Suppressor macrophage treated with lipopolysaccharide for 1 hour (primary cell): ENCODE data around the gene AOAH.

Source experiments
- DNase-seq, 3 donors: peaks; one replicate each; pipeline ENCODE4 v3.0.0-alpha.2; 2020 to 2022

The AOAH gene, protein sequence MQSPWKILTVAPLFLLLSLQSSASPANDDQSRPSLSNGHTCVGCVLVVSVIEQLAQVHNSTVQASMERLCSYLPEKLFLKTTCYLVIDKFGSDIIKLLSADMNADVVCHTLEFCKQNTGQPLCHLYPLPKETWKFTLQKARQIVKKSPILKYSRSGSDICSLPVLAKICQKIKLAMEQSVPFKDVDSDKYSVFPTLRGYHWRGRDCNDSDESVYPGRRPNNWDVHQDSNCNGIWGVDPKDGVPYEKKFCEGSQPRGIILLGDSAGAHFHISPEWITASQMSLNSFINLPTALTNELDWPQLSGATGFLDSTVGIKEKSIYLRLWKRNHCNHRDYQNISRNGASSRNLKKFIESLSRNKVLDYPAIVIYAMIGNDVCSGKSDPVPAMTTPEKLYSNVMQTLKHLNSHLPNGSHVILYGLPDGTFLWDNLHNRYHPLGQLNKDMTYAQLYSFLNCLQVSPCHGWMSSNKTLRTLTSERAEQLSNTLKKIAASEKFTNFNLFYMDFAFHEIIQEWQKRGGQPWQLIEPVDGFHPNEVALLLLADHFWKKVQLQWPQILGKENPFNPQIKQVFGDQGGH

DNA sequence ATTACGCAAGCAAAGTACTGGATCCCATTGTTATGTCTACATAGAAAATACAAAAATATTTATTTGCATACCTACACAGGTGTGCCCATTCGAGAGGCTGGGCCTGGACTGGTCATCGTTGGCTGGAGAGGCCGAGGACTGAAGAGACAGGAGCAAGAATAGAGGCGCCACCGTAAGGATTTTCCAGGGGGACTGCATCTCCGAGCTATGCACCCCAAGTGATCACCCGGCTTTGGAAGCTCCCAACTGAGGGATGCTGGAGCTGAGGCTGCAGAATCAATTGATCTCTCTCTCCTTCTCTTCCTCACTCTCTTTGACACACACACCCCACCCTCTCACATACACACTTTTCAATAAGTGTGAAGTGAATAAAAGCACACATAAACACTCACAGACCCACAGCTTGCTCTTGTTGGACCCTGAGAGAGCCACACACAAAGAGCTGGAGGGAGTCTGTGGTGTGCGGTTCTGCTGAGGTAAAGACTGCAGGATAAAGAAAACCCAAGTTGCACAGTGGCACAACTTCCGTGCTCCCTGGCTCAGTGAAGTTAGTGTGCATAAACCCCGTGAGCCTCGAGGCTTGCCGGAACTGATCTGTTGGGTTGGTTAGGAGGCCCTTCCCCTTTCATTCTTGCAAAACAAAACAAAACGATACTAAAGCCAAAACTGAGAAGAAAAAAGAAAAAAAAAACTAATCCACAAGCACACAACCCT is at the start of gene AOAH:
AOAH (minus strand) TSS at position 544 of the 714 bp plus-strand sequence; CDS start at position 198, 346 bp downstream.
- DNase-seq, result peak; percentile 87 to 90 (median 87)

DNA sequence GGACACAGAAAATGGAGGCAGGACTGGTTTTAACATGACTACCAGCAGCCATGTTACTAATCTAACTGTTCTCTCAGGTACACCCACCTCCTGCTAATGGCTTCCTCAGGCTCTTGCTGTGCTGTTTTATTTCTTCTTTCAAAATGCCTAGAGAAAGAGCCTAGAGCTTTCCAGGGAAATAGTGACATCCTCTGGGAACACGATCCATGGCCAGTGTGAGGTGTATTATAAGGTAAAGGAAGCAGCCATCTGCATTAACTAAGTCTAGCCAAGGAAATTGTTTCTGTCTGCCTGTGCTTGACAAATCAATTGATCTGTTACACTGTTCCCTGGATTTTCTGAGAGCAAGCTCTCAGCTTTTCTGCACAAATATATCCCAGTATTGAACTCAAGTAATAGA is 42.2 kb upstream of the AOAH start:
- no peak for DNase-seq

DNA sequence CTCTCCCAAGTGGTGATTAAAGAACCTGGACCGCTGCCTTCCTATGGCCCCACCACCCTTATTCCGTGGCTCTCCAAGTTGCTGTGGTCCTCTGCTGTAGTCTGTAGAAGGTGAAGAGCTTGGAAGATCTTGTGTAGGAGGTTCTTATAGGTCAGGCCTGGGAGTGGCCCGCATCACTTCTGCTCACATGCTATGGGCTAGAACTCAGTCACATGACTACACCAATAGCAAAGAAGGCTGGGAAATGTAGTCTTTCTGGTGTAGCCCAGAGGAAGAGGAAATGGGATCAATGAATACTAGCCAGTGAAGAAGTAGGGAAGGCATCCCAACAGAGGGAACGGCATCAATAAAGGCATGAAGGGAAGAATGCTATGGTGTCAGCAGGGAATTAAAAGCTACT is 41.3 kb upstream of the AOAH start:
- DNase-seq, result peak; percentile 73 to 77 (median 75)

DNA sequence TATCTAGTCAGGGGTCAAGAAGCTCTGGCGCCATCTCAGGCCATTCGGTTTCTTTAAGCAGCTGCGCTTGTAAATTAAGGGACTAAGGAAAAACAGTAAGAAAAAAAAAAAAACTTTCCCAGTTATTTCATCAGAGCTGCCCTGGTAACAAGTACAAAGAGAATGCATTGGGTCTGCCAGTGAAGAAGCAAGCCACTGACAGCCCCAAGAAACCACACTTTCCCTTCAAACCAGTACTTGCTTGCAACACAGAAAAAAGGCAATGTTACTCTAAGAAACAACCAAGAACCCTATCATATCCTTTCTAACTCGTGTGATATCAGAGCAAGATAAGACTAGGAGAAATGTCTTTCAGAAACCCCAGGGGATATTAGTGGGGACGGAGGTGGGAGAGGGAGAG is 40.6 kb upstream of the AOAH start:
- no peak for DNase-seq

DNA sequence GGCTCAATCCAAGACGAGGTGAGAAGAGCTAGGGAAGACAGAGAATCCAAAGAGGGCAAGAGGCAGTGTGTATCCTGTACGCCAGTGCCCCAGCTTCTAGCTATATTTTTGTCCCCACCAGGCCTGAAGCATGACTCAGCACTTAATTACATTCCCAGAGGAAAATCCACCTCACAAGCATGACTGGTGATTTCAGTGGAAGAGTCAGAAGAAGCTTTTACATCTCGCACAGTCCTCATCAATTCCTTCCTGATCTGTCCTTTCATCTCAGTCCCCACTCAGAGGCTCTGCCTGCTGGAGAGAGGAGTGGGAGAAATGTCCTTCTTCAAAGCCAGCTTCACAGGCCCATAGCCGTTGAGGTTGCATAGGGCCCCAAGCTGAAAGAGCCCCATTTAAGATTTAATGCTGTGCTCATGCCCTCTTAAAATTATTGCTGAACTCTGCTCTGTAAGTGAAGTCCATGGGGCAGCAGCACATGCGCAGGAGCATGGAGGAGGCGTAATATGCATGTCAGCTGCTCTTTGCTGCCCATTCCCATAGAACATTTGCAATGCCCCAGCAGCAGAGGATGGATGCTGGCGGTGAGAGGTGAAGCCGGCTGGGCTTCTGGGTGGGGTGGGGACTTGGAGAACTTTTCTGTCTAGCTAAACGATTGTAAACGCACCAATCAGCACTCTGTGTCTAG is 39.0 kb upstream of the AOAH start:
- no peak for DNase-seq

DNA sequence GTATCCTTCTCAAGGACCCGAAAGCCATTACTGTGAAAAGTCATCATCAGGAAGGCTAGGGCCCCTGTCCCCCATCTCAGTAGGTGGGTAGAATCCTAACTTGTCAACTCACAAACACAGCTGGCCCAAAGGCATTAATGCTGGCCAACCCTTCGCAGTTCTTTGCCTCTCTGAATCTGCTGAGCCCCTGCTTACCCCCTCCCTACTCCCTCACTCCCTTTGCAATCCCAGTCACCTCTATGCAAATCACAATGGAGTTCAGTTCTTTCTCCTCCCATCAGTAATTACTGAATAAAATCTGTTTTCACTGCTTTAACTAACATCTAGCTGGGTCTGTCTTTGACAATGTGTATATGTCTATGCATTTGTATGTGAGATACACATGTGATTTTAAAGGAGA is 38.1 kb upstream of the AOAH start:
- no peak for DNase-seq

DNA sequence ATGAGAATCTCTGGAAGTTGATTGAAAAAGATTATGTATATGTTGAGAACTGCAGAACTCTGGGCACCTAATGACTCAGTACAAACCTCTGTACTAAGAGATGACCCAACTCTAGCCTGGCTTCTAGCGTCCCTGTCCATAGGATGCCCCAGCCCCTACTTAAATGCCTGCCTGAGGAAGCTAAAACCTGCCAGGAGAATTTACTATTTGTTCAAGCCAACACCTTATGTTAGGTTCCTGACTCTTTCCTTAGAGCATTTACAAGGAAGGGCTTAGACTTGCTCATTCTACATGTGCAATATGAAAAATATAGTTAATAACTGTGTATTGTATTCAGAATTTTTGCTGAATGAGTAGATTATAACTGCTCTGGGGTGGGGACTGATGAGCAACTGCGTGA is 37.5 kb upstream of the AOAH start:
- no peak for DNase-seq

DNA sequence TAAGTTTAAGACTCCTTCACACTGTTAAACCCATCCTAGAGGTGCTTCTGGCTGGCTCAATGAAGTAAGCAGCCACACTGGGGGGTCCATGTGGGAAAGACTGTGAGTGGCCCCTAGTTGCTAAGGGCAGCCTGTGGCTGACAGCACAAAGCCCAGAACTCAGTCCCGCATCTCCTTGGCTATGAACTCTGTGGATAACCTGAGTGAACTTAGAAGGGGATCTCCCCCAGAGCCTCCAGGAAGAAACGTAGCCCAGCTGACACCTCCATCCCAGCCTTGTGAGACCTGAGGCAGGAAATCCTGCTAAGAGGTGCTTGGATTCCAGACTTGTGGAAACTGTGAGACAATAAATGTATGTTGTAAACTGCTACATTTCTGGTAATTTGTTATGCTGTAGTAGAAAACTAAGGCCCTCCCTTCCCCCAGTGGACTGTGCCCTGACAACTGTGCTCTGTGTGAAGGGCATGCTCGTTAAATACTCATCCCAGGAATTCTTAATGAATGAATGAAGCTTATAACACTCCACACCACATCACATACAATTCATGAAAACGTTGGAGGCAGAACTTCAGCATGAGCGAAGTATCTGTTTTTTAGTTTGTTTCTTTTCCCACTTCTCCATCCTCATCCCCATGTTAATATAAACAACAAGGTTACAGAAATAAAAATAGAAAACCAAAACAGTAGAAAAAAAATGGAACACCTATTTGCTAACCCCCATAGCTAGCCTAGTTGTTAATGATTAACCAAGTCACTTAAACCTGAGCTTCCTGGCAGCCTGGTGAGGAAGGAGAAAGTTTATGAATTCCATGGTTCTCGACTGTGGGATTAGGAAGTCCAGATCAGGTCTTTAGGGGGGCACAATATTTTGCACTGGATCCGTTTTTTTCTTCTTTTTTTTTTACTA is 36.8 kb upstream of the AOAH start:
- no peak for DNase-seq

DNA sequence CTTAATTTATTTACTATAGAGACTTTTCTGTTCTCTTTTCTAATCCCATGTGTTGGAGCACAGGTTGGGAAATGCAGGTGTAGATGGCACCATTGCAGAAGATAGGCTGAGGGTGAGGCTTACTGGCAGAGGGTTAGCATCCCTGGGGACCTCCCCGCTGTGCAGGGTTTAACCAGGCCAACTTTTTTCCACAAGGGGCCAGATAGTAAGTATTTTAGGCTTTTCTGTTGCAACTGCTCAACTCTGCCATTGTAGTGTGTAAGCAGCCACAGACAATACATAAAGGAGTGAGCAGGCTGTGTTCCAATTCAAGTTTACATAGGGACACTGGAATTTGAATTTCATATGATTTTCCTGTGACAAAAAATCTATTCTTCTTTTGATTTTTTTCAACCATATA is 34.6 kb upstream of the AOAH start:
- DNase-seq, result no peak

DNA sequence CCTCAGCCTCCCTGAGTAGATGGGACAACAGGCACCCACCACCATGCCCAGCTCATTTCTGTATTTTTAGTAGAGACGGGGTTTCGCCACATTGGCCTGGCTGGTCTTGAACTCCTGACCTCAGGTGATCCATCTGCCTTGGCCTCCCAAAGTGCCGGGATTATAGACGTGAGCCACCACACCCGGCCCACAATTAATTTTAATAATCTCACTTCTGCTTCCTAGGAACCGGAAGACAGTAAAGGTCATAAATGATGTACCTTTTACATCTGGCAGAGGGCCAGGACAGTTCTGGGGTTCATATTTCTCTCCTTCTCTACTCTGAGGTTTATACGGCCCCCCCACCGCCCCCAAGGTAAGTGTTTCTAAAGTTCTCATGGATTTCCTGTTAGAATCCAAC is 31.2 kb upstream of the AOAH start:
- no peak for DNase-seq

DNA sequence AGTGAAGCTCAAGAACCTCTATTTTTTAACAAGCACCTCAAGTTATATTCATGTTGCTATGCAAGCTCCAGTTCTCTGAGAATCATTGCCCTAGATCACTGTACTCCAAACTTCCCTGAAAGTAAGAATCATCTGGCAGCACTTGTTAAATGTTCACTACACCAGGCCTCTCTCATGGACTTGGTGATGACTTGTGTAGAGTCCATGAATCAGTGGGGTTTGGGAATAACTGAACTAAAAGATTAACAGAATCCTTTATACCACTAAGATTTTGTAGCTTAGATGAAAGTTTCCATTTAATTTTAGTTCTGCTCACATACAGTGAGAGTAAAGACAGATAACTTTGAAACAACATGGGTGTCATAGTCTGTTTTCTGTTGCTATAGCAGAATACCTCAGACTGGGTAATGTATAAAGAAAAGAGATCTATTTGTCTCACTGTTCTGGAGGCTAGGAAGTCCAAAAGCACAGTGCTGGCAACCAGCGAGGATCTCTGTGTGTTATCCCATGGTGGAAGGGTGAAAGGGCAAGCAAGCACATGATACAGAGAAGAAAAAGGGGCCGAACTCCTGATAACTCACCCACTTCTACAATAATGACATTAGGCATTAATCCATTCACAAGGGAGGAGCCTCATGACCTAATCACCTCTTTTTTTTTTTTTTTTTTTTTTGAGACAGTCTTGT is 27.9 kb upstream of the AOAH start:
- no peak for DNase-seq

DNA sequence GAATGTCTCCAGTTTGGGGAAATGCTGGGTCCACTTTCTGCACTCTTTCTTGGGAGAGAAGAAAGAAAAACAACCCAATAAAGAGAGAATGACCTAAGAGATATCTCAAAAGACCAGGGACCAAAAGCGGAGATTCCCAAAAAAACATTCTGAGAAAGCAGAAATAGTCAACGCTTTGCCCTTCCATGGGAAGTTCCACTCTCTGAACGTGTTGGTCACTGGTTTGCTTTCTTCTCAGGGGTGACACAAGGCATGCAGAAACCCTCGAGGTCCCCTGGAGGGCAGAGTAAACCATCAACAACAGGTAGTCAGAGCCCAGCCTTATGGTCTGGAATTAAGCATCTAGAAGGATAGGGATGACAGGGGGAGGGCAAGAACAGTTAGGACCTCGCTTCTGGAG is 26.2 kb upstream of the AOAH start:
- DNase-seq, result peak; percentile 84 to 92 (median 89)

DNA sequence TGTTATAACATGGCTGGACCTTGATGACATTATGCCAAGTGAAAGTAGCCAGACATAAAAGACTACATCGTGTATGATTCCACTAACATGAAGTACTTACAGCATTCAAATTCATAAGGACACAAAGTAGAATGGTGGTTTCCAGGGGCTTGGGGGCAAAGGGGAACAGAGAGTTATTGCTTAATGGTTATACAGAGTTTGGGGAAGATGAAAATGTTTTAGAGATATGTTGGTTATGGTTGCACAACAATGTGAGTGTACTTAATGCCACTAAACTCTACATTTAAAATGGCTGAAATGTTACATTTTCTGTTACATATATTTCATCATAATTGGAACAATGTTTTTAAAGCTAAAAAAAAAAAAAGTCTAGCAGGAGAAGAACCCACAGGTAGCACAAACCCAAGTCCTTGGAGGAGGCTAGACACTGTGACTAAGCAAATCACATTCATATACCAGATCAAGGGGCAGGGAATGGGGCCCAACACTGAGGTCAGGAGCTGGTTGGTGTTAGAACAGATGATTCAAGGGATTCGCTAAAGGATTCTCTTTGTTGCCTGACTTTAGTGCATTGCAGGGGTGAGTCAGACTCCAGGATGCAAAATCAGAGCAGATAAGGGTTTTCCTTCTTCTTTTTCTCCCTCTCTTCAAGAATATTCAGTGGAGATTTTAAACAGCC is 25.1 kb upstream of the AOAH start:
- peak; percentile 84 to 95 (median 94) for DNase-seq

DNA sequence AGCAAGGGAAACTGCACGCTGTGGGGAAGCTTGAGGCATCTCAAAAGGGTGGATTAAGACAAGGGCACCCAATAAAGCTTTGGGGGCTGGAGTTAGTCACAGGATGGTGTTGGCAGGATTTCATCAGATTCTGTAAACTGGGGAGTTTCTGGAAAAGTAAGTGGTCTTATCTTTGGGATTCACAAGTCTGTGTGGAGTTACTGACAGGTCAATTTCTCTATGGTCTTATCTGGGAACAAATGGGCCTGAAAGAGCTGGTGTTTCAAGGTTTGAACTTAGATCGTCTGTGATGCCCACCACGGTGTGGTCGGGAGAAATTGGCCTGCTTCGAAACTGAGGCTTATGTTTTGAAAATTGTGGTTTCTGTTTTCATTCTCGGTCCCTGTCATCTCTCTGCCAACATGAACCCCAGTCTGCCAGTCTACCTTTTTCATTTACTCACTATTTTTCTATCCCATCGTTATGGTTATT is 23.8 kb upstream of the AOAH start:
- peak; percentile 48 to 60 (median 53) for DNase-seq

DNA sequence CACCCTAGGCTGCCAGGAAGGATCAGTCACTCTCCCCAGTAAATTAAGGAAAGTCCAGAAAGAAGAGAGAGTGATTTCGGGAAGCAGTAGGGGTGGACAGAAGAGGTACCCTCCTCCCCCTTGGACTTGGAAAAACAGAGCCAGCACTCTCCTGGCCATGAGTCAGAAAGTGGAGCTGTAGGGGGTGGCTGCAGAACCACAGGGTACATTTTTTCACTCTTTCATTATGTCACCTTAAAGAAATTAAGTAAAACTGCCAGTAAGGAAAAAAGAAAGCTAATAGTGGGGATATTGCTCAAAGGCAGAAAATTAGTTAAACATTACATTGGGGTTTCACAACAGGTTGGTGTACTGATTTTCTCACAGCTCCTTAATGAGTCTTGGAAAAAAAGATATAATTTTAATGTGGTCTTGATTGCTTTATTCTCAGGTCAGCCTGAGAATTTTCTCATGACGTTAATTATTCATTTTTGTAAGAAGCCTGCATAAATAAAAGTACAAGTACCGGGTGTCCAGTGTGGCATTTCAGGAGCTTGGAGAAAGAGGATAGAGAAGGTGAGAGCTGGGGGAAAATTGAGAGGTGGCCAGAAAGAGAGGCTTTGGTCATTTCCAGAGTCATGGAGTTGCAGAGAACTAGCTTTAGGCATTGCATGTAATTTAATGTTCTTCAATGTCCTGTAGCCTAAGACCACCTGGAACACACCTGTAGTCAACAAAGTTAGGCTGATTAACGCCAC is 23.2 kb upstream of the AOAH start:
- DNase-seq, result peak; percentile 64 to 81 (median 66)

DNA sequence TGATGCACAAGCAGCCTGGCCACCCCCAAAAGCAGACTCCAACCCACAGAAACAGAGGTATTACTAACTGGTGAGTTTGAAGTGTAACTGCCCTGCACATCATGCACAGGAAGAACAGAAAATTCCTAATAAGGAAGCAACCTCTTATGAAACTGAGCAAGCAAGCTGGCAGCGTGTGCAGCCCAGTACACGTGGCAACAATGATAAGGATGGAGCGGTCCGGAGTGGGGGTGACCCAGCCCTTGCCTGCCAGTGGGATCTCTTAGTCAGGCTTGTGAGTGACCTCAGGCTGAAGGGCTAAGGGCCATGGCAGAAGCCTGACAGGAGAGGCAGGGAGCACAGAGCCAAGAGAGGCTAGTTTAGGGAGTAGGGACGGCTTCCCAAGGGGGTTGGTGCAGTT is 22.1 kb upstream of the AOAH start:
- peak; percentile 86 to 92 (median 87) for DNase-seq

DNA sequence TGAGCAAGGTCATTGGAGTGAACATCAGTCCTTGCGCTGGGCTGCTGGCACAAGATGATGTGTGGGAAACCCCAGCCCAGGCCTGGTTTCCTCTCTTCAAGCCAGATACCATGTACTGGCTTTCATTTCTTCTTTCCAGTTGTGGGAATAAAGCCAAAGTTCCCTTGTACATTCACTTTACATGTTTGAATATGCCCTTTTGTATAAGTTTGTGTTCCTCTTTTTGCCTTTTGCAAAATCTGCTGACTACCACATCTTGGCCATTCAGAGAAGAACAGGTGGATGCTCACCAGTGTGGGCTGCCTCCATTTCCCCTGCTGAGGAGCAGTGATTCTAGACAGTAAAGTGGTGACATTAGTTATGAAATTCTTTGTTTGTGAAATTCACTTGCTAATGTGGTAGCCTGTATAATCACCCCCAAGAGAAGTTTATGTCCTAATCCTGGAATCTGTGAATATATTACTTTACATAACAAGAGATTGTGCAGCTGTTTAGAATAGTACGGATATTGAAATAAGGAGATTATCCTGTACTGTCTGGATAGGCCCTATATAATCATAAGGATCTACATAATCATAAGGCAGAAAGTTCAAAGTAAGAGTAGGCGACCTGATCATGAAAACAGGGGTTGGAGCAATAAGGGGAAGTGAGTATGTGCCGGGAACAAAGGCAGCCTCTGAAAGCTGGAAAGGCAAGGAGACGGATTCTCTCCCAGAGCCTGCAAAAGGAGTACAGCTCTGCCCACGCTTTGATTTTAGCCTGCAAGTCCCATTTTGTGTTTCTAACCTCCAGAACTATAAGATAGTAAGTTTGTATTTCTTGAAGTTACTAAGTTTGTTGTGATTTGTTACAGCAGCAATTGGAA is 18.8 kb upstream of the AOAH start:
- peak; percentile 93 to 98 (median 95) for DNase-seq

DNA sequence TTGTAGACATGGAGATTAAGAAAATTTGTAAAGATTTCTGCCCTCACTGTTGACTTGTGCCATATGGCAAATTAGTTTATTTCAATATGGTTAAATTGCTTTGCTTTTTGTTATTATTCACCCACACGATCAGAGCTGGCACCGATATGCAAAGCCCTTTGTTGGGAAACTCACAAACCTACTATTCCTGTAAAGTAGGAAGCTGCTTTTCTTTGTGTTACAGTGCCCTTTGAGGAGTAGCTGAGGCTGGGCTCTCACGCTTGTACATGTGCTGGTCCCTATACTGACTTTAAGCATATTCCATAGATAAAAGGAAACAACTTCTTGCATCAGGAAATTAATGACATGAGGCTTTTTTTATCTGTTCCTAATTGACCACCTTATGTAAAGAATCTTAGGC is 17.6 kb upstream of the AOAH start:
- DNase-seq, result peak; percentile 54 to 74 (median 58)

DNA sequence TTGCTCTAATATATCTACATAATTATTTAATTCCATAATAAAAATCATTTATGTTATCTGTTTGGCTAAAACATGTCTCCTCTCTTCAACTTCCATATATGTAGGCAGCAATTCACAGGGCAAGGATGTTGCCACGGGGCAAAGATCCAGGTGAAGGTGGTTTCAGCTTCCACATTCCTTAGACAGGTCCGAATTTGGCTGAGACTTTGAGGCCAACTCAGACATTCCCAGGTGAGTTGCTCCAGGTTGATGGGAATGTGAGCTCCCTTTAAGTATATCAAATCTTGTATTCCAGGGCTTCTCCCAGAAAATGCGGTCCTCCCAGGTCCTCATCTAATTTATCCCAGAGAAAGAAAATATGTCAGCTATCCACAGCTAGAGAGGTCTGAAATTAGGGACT is 15.1 kb upstream of the AOAH start:
- no peak for DNase-seq
